ENCODE measurements around the gene KIF5B.

DNA sequence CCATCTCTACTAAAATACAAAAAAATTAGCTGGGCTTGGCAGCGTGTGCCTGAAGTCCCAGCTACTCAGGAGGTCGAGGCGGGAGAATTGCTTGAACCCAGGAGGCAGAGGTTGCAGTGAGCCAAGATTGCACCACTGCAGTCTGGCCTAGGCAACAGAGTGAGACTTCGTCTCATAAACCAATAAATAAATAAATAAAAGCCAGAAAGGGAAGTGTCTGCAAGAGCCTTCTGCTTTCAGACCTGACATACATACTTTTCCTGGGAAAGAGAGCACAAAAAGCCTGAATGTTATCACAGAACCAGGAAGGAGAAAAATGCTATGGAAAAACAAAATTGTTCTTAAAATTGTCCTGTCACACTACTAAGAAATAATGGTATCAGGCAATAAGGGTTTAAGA lies 4.1 kb upstream of the KIF5B start:
- TF ChIP-seq, protein P1, sequence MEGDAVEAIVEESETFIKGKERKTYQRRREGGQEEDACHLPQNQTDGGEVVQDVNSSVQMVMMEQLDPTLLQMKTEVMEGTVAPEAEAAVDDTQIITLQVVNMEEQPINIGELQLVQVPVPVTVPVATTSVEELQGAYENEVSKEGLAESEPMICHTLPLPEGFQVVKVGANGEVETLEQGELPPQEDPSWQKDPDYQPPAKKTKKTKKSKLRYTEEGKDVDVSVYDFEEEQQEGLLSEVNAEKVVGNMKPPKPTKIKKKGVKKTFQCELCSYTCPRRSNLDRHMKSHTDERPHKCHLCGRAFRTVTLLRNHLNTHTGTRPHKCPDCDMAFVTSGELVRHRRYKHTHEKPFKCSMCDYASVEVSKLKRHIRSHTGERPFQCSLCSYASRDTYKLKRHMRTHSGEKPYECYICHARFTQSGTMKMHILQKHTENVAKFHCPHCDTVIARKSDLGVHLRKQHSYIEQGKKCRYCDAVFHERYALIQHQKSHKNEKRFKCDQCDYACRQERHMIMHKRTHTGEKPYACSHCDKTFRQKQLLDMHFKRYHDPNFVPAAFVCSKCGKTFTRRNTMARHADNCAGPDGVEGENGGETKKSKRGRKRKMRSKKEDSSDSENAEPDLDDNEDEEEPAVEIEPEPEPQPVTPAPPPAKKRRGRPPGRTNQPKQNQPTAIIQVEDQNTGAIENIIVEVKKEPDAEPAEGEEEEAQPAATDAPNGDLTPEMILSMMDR (IDR thresholded peaks at IDR 0.05; ENCODE audit: low read length), result no peak
- no peak for TF ChIP-seq EZH2 (IDR thresholded peaks at IDR 0.05; ENCODE audit: borderline replicate concordance, low read length)

Measured in OCI-LY1 (cell line).